Measurements from ENCODE around the gene PPP1R26. TPM values are rescaled to one million over a fixed set of nuclear protein-coding genes. Genes with fewer than 3 reads are reported as not detected.

Gene PPP1R26
- total and polyA plus RNA-seq, 9 of the 15 experiments (the other 6 are each of a cell fraction or from before 2014, with no cell fraction given) = 0.77 to 26.8 (median 9.3) TPM

DNA sequence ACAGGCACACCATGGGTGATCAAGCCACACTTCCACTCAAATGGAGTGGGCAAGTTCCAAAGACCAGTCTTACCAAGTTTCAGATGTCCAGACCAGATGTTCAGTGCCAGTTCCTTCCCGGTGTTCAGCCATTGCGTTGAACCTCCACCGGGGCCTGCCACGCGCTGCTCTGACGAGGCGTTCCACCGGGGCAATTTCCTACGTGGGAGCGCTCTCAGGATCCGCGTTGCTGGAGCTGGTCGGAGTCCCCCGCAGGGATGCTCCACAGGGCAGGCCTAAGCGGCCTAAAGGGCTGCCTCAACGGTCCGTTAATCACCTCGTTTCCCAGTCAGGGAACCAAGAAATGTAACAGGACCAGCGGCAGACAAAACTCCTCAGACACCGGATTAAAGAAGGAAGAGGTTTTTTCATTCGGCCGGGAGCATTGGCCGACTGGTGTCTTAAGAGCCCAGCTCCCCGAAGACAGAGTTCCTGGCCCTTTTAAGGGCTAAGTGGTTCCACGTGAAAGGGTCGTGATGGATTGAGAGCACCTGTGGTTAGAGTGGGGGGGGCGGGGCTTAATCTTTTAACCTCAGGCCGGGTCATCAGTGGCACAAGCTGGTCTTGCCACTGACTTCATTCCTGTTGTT lies 35.7 kb upstream of the PPP1R26 start (continued):
- TF ChIP-seq, protein P1, sequence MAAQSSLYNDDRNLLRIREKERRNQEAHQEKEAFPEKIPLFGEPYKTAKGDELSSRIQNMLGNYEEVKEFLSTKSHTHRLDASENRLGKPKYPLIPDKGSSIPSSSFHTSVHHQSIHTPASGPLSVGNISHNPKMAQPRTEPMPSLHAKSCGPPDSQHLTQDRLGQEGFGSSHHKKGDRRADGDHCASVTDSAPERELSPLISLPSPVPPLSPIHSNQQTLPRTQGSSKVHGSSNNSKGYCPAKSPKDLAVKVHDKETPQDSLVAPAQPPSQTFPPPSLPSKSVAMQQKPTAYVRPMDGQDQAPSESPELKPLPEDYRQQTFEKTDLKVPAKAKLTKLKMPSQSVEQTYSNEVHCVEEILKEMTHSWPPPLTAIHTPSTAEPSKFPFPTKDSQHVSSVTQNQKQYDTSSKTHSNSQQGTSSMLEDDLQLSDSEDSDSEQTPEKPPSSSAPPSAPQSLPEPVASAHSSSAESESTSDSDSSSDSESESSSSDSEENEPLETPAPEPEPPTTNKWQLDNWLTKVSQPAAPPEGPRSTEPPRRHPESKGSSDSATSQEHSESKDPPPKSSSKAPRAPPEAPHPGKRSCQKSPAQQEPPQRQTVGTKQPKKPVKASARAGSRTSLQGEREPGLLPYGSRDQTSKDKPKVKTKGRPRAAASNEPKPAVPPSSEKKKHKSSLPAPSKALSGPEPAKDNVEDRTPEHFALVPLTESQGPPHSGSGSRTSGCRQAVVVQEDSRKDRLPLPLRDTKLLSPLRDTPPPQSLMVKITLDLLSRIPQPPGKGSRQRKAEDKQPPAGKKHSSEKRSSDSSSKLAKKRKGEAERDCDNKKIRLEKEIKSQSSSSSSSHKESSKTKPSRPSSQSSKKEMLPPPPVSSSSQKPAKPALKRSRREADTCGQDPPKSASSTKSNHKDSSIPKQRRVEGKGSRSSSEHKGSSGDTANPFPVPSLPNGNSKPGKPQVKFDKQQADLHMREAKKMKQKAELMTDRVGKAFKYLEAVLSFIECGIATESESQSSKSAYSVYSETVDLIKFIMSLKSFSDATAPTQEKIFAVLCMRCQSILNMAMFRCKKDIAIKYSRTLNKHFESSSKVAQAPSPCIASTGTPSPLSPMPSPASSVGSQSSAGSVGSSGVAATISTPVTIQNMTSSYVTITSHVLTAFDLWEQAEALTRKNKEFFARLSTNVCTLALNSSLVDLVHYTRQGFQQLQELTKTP (IDR thresholded peaks at IDR 0.05; ENCODE audit: low read depth in 1 of 2, partially characterized antibody in 2 of 2) = no peak

DNA sequence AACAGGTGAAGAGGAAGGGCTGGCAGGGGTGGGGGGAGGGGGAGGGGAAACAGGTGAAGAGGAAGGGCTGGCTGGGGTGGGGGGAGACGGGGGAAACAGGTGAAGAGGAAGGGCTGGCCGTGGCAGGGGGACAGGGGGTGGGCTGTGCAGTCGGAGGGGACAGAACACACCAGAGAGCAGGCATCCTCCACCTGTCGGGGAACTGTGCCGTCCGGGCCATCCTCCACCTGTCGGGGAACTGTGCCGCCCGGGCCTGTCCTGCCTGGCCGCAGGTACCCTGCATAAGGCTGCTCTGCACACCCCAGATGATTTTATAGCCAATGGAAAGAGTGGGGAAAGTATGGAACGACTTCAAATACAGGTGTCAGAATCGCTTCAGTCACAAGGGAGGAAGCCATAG lies 32.5 kb upstream of the PPP1R26 start:
- Histone ChIP-seq H3K27me3 (ENCODE audit: control insufficient read depth in 2 of 2, insufficient read depth in 2 of 2, low read length in 2 of 2) (no peaks in the 10 kb centered on the region), H3K9ac (ENCODE audit: insufficient read depth in 1 of 2, low read depth in 2 of 2, low read length in 2 of 2) (no peak overlapping the region), H3K36me3 (ENCODE audit: control insufficient read depth, insufficient read depth, low read length) (no peaks in the 10 kb centered on the region), H3K9me3 (replicated peaks; ENCODE audit: control insufficient read depth, insufficient read depth, low read depth, low read length) (no peaks in the 10 kb centered on the region), H3K27ac (ENCODE audit: extremely low read depth, low read depth, low read length) (no peak overlapping the region), H3K9me1 (ENCODE audit: control insufficient read depth, insufficient read depth, low read length) (no peaks in the 10 kb centered on the region), H4K20me1 (replicated peaks; ENCODE audit: control insufficient read depth, insufficient read depth, low read length) (no peaks in the 10 kb centered on the region), H3K4me2 (ENCODE audit: insufficient read depth, low read length) (no peak overlapping the region), H3K4me3 (no peak overlapping the region), H3K79me2 (ENCODE audit: control insufficient read depth, insufficient read depth, low read length) (no peaks in the 10 kb centered on the region), H2AFZ (ENCODE audit: low read depth, low read length) (no peak overlapping the region), H3K4me1 (replicated peaks in 1 of 2; ENCODE audit: control insufficient read depth in 2 of 2, insufficient read depth in 2 of 2, low read length in 2 of 2) (peaks cover 12 to 25% of the 10 kb centered on the region in 2 experiments; a peak in 4 of 5 replicates)
- 61% methylated on average over 10 of the region's 12 CpGs for WGBS (ENCODE audit: insufficient coverage, low coverage, missing lambda C conversion rate)
- no peak for DNase-seq (ENCODE audit: extremely low read depth in 1 of 4, low spot score in 3 of 4)
- no TSS peak for BruUV-seq (replicated peaks)
- CTCF ChIA-PET (ENCODE audit: low intra/inter-chr PET ratio) = no interaction called here
- POLR2A ChIA-PET = no interaction called here
- in situ Hi-C loops (cut with MboI) (no loop called here), intact Hi-C loops (cut with micrococcal nuclease) (no loop called here)
- no peak for FAIRE-seq
- ATAC-seq = no peak
- TF ChIP-seq SNRNP70 (optimal IDR thresholded peaks at IDR 0.05; ENCODE audit: low read depth, low read length) (no peak), ZNF24 (IDR thresholded peaks at IDR 0.05) (no peak), ZNF143 (CRISPR knock-in tag; IDR thresholded peaks at IDR 0.05) (no peak), ZNF134 (CRISPR knock-in tag; conservative IDR thresholded peaks at IDR 0.05) (no peak), ESRRB (CRISPR knock-in tag; IDR thresholded peaks at IDR 0.05; ENCODE audit: borderline replicate concordance) (no peak), ELF2 (CRISPR knock-in tag; IDR thresholded peaks at IDR 0.05) (no peak), ZNF696 (CRISPR knock-in tag; conservative IDR thresholded peaks at IDR 0.05) (no peak), SREBF2 (CRISPR knock-in tag; IDR thresholded peaks at IDR 0.05) (no peak), MCM7 (IDR thresholded peaks at IDR 0.05) (no peak), ZNF584 (CRISPR knock-in tag; IDR thresholded peaks at IDR 0.05; ENCODE audit: low read depth) (no peak), CBX2 (IDR thresholded peaks at IDR 0.05; ENCODE audit: insufficient read depth, low read length, poor library complexity, severe bottlenecking) (no peak), PHB2 (IDR thresholded peaks at IDR 0.05; ENCODE audit: low read depth) (no peak)
- TF ChIP-seq, protein P2, sequence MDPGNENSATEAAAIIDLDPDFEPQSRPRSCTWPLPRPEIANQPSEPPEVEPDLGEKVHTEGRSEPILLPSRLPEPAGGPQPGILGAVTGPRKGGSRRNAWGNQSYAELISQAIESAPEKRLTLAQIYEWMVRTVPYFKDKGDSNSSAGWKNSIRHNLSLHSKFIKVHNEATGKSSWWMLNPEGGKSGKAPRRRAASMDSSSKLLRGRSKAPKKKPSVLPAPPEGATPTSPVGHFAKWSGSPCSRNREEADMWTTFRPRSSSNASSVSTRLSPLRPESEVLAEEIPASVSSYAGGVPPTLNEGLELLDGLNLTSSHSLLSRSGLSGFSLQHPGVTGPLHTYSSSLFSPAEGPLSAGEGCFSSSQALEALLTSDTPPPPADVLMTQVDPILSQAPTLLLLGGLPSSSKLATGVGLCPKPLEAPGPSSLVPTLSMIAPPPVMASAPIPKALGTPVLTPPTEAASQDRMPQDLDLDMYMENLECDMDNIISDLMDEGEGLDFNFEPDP (CRISPR knock-in tag; IDR thresholded peaks at IDR 0.05) = no peak
- TF ChIP-seq, protein P3, sequence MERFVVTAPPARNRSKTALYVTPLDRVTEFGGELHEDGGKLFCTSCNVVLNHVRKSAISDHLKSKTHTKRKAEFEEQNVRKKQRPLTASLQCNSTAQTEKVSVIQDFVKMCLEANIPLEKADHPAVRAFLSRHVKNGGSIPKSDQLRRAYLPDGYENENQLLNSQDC (CRISPR knock-in tag; IDR thresholded peaks at IDR 0.05) = no peak
- TF ChIP-seq, protein P4, sequence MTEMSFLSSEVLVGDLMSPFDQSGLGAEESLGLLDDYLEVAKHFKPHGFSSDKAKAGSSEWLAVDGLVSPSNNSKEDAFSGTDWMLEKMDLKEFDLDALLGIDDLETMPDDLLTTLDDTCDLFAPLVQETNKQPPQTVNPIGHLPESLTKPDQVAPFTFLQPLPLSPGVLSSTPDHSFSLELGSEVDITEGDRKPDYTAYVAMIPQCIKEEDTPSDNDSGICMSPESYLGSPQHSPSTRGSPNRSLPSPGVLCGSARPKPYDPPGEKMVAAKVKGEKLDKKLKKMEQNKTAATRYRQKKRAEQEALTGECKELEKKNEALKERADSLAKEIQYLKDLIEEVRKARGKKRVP (CRISPR knock-in tag; IDR thresholded peaks at IDR 0.05) = no peak

All from K562 (cell line).